Measurements from ENCODE around the gene FILIP1.

DNA sequence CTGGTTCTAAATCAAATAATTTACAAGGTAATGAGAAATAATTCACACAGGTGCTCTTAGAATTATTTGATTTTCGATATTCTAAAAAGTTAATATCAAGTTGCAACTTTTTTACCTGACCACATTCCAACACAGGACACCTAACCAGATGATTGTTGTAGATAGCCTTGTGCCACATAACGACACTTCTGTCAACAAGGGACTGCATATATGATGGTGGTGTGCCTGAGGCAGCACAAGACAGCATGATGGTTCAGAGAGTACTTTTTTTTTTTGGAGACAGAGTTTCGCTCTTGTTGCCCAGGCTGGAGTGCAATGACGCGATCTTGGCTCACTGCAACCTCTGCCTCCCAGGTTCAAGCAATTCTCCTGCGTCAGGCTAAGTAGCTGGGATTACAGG lies 142.8 kb downstream of the FILIP1 start:
- TF ChIP-seq SRF (IDR thresholded peaks at IDR 0.05; ENCODE audit: low read depth in 2 of 2, low read length in 2 of 2) = no peak
- TF ChIP-seq NRF1 (conservative IDR thresholded peaks at IDR 0.05; ENCODE audit: low read depth, low read length) = no peak
- TF ChIP-seq, protein P1, sequence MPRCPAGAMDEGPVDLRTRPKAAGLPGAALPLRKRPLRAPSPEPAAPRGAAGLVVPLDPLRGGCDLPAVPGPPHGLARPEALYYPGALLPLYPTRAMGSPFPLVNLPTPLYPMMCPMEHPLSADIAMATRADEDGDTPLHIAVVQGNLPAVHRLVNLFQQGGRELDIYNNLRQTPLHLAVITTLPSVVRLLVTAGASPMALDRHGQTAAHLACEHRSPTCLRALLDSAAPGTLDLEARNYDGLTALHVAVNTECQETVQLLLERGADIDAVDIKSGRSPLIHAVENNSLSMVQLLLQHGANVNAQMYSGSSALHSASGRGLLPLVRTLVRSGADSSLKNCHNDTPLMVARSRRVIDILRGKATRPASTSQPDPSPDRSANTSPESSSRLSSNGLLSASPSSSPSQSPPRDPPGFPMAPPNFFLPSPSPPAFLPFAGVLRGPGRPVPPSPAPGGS (IDR thresholded peaks at IDR 0.05; ENCODE audit: borderline replicate concordance, insufficient read depth, low read depth, low read length, poor library complexity, severe bottlenecking) = no peak
- no peak for TF ChIP-seq POLR2AphosphoS5 (IDR thresholded peaks at IDR 0.05; ENCODE audit: low read length)

Data from GM12878 (cell line).